Activated CD4-positive, alpha-beta T cell treated with anti-CD3 and anti-CD28 coated beads, Interleukin-2, amount 10 ng/mL, durations not matched to agents 7 days and 5 days (primary cell): ENCODE data around the gene ZDBF2. TPM values are rescaled to one million over a fixed set of nuclear protein-coding genes. Genes with fewer than 3 reads are reported as not detected.
"Not testable (repeated sequence)": the region's sequence is repeated elsewhere in the genome, so short reads cannot be mapped to it uniquely, and the experiment has no call there.

ENCODE experiments used
- CTCF ChIA-PET: fragments of 350-600 bp; sonication (Branson Sonifier 250); formaldehyde crosslinking; loops from one replicate; lab custom pipeline; 2021; ENCODE audit warnings: antibody characterized with exemption; lab: Charles Lee
- POLR2A ChIA-PET: fragments of 350-600 bp; sonication (Branson Sonifier 250); formaldehyde crosslinking; loops from one replicate; lab custom pipeline; 2021; ENCODE audit warnings: antibody characterized with exemption; lab: Charles Lee
- DNase-seq: peaks from one replicate; pipeline ENCODE4 v3.0.0-alpha.2; 2020
- H3K27ac Mint-ChIP-seq: one replicate; pipeline ENCODE4 v1.8.0; 2021; ENCODE audit warnings: mild to moderate bottlenecking, moderate library complexity, mixed read lengths
- H3K27me3 Mint-ChIP-seq: one replicate; pipeline ENCODE4 v1.8.0; 2021; ENCODE audit warnings: mixed read lengths
- H3K36me3 Mint-ChIP-seq: one replicate; pipeline ENCODE4 v1.8.0; 2021; ENCODE audit warnings: low read depth, mixed read lengths
- H3K4me1 Mint-ChIP-seq: one replicate; pipeline ENCODE4 v1.8.0; 2021; ENCODE audit warnings: mixed read lengths
- H3K4me3 Mint-ChIP-seq: one replicate; pipeline ENCODE4 v1.8.0; 2021; ENCODE audit warnings: mild to moderate bottlenecking, moderate library complexity, mixed read lengths
- H3K9me3 Mint-ChIP-seq: one replicate; pipeline ENCODE4 v1.8.0; 2021; ENCODE audit warnings: mixed read lengths
- total RNA-seq, 2 experiments: library from RNA; stranded (reverse); gene quantifications; one replicate each; pipeline ENCODE4 v1.2.3, GENCODE V29; 2021

ZDBF2 gene
- total RNA-seq, 2 experiments from 2014 or later = 9.7 to 12.4 TPM

DNA sequence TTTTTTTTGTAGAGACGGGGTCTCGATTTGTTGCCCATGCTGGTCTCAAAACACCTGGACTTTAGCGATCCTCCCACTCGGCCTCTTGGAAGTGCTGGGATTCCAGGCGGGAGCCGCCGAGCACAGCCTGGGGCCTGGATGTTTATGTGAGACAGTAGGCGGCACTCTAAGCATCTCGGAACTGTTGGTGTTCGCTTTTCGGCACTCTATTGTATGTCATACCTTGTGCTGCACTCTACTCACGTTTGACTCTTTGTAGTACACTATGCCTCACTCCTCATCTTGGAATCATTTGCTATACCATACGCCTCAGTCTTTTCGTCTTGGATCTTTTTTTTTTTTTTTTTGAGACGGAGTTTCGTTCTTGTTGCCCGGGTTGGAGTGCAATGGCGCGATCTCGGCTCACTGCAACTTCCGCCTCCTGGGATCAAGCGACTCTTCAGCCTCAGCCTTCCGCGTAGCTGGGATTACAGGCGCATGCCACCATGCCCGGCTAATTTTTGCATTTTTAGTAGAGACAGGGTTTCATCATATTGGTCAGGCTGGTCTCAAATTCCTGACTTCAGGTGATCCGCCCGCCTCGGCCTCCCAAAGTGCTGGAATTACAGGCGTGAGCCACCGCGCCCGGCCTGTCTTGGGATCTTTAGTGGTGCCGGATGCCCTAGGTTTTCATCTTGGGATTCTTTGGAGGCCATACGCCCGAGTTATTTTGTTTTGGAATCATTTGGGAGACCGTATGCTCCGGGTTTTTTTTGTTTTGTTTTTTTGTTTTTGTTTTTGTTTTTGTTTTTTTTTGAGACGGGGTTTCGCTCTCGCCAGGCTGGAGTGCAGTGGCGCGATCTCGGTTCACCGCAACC lies 24.2 kb upstream of the ZDBF2 start:
- peaks cover 5% of the 10 kb centered on the region for H3K4me1 Mint-ChIP-seq
- no peaks in the 10 kb centered on the region for H3K36me3 Mint-ChIP-seq
- H3K4me3 Mint-ChIP-seq = peak overlapping the region; percentile 64
- DNase-seq = peak; percentile 14
- ChIA-PET POLR2A (no interaction called here), CTCF (interaction anchor here (0.7 to 1.1 kb wide), 2 partner anchors 12 to 14 kb away, joined by 3 to 6 read pairs; no protein-coding TSS in a partner anchor)
- H3K27ac Mint-ChIP-seq = no peak overlapping the region
- H3K27me3 Mint-ChIP-seq = peaks cover 47% of the 10 kb centered on the region
- no peaks in the 10 kb centered on the region for H3K9me3 Mint-ChIP-seq

DNA sequence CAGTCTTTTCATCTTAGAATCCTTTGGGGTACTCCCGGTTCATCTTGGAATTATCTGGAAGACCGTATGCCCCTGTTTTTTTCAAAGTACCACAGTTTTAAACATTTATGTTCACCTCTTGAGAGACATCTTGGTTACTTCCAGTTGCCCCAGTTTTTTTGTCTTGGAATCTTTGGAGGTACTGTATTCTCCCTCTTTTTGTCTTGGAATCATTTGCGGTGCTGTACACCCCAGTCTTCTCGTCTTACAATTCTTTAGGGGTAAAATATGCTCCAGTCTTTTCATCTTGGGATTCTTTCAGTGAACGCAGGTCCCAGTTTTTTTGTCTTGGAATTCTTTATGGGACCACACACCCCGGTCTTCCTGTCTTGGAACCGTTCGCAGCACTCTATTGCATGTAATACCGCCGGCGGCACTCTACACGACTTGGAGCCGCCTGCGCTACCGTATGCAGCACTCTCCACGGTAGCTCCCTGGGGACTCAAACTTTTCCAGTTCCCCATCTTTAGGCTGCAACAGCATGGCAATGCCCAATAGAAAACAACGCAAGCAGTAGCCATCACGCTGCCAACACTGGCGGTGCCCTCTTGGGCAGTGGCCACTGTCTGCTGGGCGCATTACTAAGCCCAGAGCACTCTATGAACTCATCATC lies 21.2 kb upstream of the ZDBF2 start:
- H3K27ac Mint-ChIP-seq = no peak overlapping the region
- POLR2A ChIA-PET = no interaction called here
- H3K4me1 Mint-ChIP-seq = peaks cover 7% of the 10 kb centered on the region
- CTCF ChIA-PET = no interaction called here
- H3K9me3 Mint-ChIP-seq = no peaks in the 10 kb centered on the region
- H3K4me3 Mint-ChIP-seq = no peak overlapping the region
- peaks cover 61% of the 10 kb centered on the region for H3K27me3 Mint-ChIP-seq
- DNase-seq = no peak
- H3K36me3 Mint-ChIP-seq = no peaks in the 10 kb centered on the region

DNA sequence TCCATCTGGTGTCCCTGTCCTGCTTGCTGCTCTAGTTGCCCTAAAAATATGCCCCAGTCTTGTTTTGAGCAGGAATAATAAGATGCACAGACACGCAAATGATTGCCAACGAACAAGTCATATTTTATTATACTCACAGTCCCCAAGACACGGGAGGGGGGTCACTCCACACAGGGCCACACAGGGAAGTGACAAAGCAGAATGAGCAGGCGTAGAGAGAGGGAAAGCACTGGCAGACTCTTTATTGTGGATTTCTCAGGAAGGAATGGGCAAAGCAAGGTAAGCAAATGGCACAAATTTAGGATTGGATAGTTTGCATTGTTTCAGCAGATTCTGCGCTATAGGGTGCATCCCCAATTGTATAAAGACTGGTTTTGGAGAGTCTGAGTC lies 20.7 kb upstream of the ZDBF2 start:
- ChIA-PET CTCF (no interaction called here), POLR2A (no interaction called here)
- no peak overlapping the region for H3K4me3 Mint-ChIP-seq
- H3K36me3 Mint-ChIP-seq = no peaks in the 10 kb centered on the region
- no peak overlapping the region for H3K27ac Mint-ChIP-seq
- H3K4me1 Mint-ChIP-seq = peaks cover 7% of the 10 kb centered on the region
- DNase-seq = no peak
- H3K9me3 Mint-ChIP-seq = no peaks in the 10 kb centered on the region
- peaks cover 61% of the 10 kb centered on the region for H3K27me3 Mint-ChIP-seq

- CTCF ChIA-PET = interaction anchor here (0.7 to 1.0 kb wide), 2 partner anchors 20 to 65 kb away, joined by 3 read pairs; no protein-coding TSS in a partner anchor
- Mint-ChIP-seq H3K4me3 (no peak overlapping the region), H3K27me3 (peaks cover 62% of the 10 kb centered on the region)
These were observed 19.5 kb upstream of the ZDBF2 start for GRCh38 chr2:206255003-206255402.

GRCh38 chr2:206256706-206257205 lies 17.7 kb upstream of the ZDBF2 start:
- Mint-ChIP-seq H3K27ac (no peak overlapping the region), H3K4me3 (no peak overlapping the region), H3K27me3 (peaks cover 69% of the 10 kb centered on the region), H3K36me3 (no peaks in the 10 kb centered on the region), H3K4me1 (peaks cover 6% of the 10 kb centered on the region), H3K9me3 (no peaks in the 10 kb centered on the region)
- DNase-seq = no peak
- ChIA-PET POLR2A (no interaction called here), CTCF (no interaction called here)

More at GRCh38 chr2:206255003-206255402, 19.5 kb upstream of the ZDBF2 start:
- POLR2A ChIA-PET = interaction anchor here (0.5 kb wide), 1 partner anchor 9 kb away, joined by 3 read pairs; no protein-coding TSS in a partner anchor
- Mint-ChIP-seq H3K36me3 (no peaks in the 10 kb centered on the region), H3K4me1 (peaks cover 11% of the 10 kb centered on the region), H3K27ac (no peak overlapping the region), H3K9me3 (no peaks in the 10 kb centered on the region)
- DNase-seq = no peak

DNA sequence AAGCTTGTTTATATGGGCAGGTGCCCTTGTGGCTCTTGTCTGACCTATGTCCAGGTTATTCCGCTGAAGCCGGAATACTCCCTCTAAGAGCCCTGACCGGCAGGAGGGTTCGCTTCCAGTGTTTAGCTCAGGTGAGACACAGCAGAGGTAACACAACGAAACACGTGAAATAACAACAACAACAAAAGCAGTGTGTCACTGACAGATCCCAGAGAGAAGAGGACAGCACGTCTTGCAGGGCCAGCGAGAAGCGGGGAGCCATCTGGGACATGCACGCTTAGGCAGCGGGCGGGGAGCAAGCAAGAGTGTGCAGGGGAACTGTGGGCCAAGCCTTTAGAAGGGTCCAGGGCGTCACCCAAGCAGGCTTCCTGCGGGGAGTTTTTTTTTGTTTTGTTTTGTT lies 17.1 kb upstream of the ZDBF2 start:
- DNase-seq = no peak
- CTCF ChIA-PET = interaction anchor here (0.6 kb wide), 1 partner anchor 148 kb away, joined by 3 read pairs; no protein-coding TSS in a partner anchor
- Mint-ChIP-seq H3K27ac (no peak overlapping the region), H3K9me3 (no peaks in the 10 kb centered on the region), H3K36me3 (no peaks in the 10 kb centered on the region), H3K27me3 (peaks cover 69% of the 10 kb centered on the region), H3K4me3 (no peak overlapping the region), H3K4me1 (peaks cover 6% of the 10 kb centered on the region)
- POLR2A ChIA-PET = no interaction called here

DNA sequence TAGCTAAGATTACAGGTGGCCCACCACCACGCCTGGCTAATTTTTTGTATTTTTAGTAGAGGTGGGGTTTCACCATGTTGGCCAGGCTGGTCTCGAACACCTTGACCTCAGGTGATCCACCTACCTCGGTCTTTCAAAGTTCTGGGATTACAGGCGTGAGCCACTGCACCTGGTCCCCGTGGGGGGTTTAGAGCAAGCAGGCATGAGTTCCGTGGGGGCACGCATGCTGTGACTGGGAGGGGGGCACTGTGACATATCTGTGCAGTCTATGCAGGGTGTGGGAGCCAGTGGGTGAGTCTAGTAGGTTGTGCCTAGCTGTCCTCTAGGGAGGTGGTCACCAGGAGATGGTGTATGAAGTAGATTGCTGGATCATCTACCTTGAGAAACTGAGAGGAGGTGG lies 16.6 kb upstream of the ZDBF2 start:
- no peaks in the 10 kb centered on the region for H3K36me3 Mint-ChIP-seq
- no peak overlapping the region for H3K27ac Mint-ChIP-seq
- H3K4me1 Mint-ChIP-seq = peaks cover 6% of the 10 kb centered on the region
- H3K9me3 Mint-ChIP-seq = no peaks in the 10 kb centered on the region
- POLR2A ChIA-PET = no interaction called here
- peaks cover 69% of the 10 kb centered on the region for H3K27me3 Mint-ChIP-seq
- no peak for DNase-seq
- CTCF ChIA-PET = interaction anchor here (0.6 kb wide), 1 partner anchor 148 kb away, joined by 3 read pairs; no protein-coding TSS in a partner anchor
- no peak overlapping the region for H3K4me3 Mint-ChIP-seq

DNA sequence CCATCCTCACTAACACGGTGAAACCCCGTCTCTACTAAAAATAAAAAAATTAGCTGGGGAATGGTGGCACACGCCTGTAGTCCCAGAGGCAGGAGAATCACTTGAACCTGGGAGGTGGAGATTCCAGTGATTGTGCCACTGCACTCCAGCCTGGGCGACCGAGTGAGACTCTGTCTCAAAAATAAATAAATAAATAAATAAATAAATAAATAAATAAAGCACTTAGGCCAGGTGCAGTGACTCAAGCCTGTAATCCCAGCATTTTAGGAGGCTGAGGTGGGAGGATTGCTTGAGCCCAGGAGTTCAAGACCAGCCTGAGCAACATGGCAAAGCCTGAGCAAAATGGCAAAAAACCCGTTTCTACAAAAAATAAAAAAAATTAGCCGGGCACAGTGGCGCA lies 15.8 kb upstream of the ZDBF2 start:
- H3K4me1 Mint-ChIP-seq, H3K36me3 Mint-ChIP-seq, H3K4me3 Mint-ChIP-seq, H3K9me3 Mint-ChIP-seq, DNase-seq, H3K27ac Mint-ChIP-seq, POLR2A ChIA-PET: not testable (repeated sequence)
- peaks cover 69% of the 10 kb centered on the region for H3K27me3 Mint-ChIP-seq
- CTCF ChIA-PET = interaction anchor here (1.5 kb wide), 1 partner anchor 16 kb away, joined by 3 read pairs; the partner anchor contains the start of gene ZDBF2

GRCh38 chr2:206259376-206260187 lies 14.9 kb upstream of the ZDBF2 start:
- ChIA-PET POLR2A (no interaction called here), CTCF (interaction anchor here (1.5 kb wide), 1 partner anchor 15 kb away, joined by 3 read pairs; the partner anchor contains the start of gene ZDBF2)
- DNase-seq = no peak
- Mint-ChIP-seq H3K9me3 (peaks cover 2% of the 10 kb centered on the region), H3K27ac (no peak overlapping the region), H3K27me3 (peaks cover 73% of the 10 kb centered on the region), H3K36me3 (no peaks in the 10 kb centered on the region), H3K4me3 (no peak overlapping the region), H3K4me1 (peaks cover 12% of the 10 kb centered on the region)

DNA sequence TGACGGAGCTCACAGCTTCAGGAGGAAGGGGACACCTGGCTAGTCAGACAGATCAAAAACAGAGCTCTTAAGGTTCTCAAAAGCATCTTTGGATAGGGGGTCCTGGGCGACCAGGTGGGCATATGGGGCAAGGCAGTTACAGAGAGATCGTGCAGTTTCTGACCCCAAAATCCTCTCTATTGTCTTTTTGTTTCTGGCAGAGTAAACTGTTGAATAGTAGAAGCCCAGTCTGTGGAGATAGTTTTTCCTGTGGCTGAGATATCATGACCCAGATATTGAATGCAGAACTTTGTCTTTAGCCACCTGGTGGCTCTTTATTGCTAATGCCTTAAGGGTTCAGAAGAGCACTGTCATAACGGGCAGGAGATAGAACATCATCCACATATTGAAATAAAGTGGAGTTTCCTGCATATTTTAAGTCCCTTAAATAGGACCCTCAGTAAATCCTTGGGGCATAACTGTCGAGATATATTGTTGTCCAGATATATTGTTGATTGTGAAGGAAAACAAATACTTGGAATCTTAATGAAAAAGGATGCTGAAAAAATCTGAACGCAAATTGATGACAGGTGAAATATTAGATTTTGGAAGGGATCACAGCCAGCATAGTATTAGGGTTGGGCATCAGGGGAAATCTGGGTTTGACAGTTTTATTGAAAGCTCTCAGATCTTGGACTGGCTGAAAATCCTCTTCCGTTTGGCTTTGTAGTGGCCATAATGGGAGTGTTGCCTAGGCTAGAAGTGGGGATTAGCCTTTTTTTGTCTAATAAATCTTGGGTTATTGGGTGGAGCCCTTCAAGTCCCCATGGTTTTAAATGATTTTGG lies 14.1 kb upstream of the ZDBF2 start:
- H3K27ac Mint-ChIP-seq = no peak overlapping the region
- no peaks in the 10 kb centered on the region for H3K36me3 Mint-ChIP-seq
- ChIA-PET CTCF (interaction anchor here (1.5 kb wide), 1 partner anchor 14 kb away, joined by 3 read pairs; the partner anchor contains the start of gene ZDBF2), POLR2A (no interaction called here)
- peaks cover 2% of the 10 kb centered on the region for H3K9me3 Mint-ChIP-seq
- peaks cover 74% of the 10 kb centered on the region for H3K27me3 Mint-ChIP-seq
- no peak overlapping the region for H3K4me3 Mint-ChIP-seq
- DNase-seq = no peak
- peaks cover 12% of the 10 kb centered on the region for H3K4me1 Mint-ChIP-seq

DNA sequence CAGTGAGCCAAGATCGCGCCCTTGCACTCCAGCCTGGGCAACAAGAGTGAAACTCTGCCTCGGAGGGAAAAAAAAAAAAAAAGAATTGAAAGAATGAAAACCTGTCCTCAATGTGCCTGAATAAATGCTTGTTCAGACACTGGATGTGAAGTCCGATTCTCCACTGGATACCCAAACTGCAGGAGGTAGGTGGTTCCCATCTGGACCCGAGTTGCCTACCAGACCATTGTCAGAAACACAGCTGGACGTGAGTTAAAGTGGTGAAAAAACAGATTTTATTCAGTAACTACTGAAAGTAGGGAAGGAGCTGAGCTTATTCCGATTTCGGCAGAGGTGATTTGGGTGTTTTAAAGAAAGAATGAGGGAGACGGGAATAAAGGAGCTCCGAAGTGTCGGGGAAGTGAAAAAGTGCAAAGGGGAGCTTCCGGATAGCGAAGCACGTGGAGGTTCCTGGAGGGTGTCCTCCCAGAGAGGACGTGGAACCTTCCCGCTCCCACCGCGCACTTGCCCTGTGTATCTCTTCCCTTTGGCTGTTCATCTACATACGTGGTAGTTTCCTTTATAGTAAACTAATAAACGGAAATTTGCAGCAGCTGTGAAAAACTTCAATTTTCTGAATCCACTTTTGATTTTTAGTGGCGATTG lies 10.4 kb upstream of the ZDBF2 start:
- H3K27ac Mint-ChIP-seq = peak overlapping the region; percentile 0
- DNase-seq = no peak
- CTCF ChIA-PET = interaction anchor here (0.6 to 1.9 kb wide), 3 partner anchors 10 to 20 kb away, joined by 3 to 8 read pairs (median 6); no protein-coding TSS in a partner anchor
- POLR2A ChIA-PET = interaction anchor here (0.6 kb wide), 1 partner anchor 10 kb away, joined by 3 read pairs; no protein-coding TSS in a partner anchor
- no peak overlapping the region for H3K4me3 Mint-ChIP-seq
- H3K27me3 Mint-ChIP-seq = peaks cover 84% of the 10 kb centered on the region
- peaks cover 2% of the 10 kb centered on the region for H3K9me3 Mint-ChIP-seq
- H3K36me3 Mint-ChIP-seq = no peaks in the 10 kb centered on the region
- peaks cover 9% of the 10 kb centered on the region for H3K4me1 Mint-ChIP-seq
